SK-N-SH (cell line): ENCODE measurements around the gene HSPB1. TPM values are rescaled to one million over a fixed set of nuclear protein-coding genes. Genes with fewer than 3 reads are reported as not detected.

Source experiments
- CTCF ChIA-PET: fragments of 300-600, 350-600 bp; formaldehyde crosslinking; extraction: SDS; loops from one replicate; lab custom pipeline; 2021; lab: Yijun Ruan, JAX
- POLR2A ChIA-PET: fragments of 350-600 bp; sonication (Branson Sonifier 250); formaldehyde crosslinking; extraction: SDS; loops from one replicate; lab custom pipeline; 2020; ENCODE audit warnings: antibody characterized with exemption, inconsistent platforms; lab: Yijun Ruan, JAX
- DNase-seq: peaks from one replicate; pipeline ENCODE4 v3.0.0; 2012
- H2AFZ ChIP-seq: fragments of 200-600 bp; sonication (generic); 2 replicates; pipeline ENCODE4 v1.8.1; 2016; ENCODE audit warnings: antibody characterized with exemption, mild to moderate bottlenecking, low read depth
- H3F3A ChIP-seq: fragments of 200-600 bp; sonication (generic); replicated peaks from 2 replicates; pipeline ENCODE3; 2016; ENCODE audit warnings: antibody characterized with exemption, mild to moderate bottlenecking; ENCODE audit not compliant: insufficient read depth
- H3K27ac ChIP-seq, 2 experiments: fragments of 200-500 bp in 1 of 2; fragments of 200-600 bp in 1 of 2; sonication (Bioruptor generic) in 1 of 2; sonication (generic), shearing (Covaris generic) in 1 of 2; 2 replicates each; pipeline versions ENCODE4 v1.5.1 to v1.6.1; 2014 to 2016; ENCODE audit warnings: low read depth in 2 of 2, inconsistent platforms in 1 of 2, low read length in 1 of 2, mild to moderate bottlenecking in 1 of 2, mixed read lengths in 1 of 2
- H3K27me3 ChIP-seq: fragments of 200-600 bp; sonication (generic), shearing (Covaris generic); 2 replicates; pipeline ENCODE4 v1.6.1; 2016; ENCODE audit warnings: mixed run types; ENCODE audit not compliant: insufficient read depth
- H3K36me3 ChIP-seq, 2 experiments: fragments of 200-500 bp in 1 of 2; fragments of 200-600 bp in 1 of 2; sonication (Bioruptor generic) in 1 of 2; sonication (generic) in 1 of 2; replicated peaks in 1 of 2; 2 replicates each; pipeline versions ENCODE3 to v1.5.1; 2014 to 2016; ENCODE audit warnings: low read length in 1 of 2, mild to moderate bottlenecking in 1 of 2; ENCODE audit not compliant: insufficient read depth in 2 of 2, control insufficient read depth in 1 of 2
- H3K4me1 ChIP-seq, 2 experiments: fragments of 200-500 bp in 1 of 2; fragments of 200-600 bp in 1 of 2; sonication (Bioruptor generic) in 1 of 2; sonication (generic), shearing (Covaris generic) in 1 of 2; 2 replicates each; pipeline versions ENCODE4 v1.5.1 to v1.6.1; 2014 to 2016; ENCODE audit warnings: low read depth in 1 of 2, low read length in 1 of 2, mixed run types in 1 of 2; ENCODE audit not compliant: insufficient read depth in 2 of 2, control insufficient read depth in 1 of 2
- H3K4me2 ChIP-seq: fragments of 200-600 bp; sonication (generic), shearing (Covaris generic); 2 replicates; pipeline ENCODE4 v1.6.1; 2017; ENCODE audit warnings: mixed run types
- H3K4me3 ChIP-seq, 2 experiments: fragments of 200-500 bp in 1 of 2; fragments of 200-600 bp in 1 of 2; sonication (Bioruptor generic) in 1 of 2; sonication (generic), shearing (Covaris generic) in 1 of 2; 2 replicates each; pipeline versions ENCODE4 v1.5.1 to v1.8.1; 2014 to 2016; ENCODE audit warnings: low read depth in 2 of 2, inconsistent platforms in 1 of 2, low read length in 1 of 2, mild to moderate bottlenecking in 1 of 2, mixed read lengths in 1 of 2, moderate library complexity in 1 of 2
- H3K79me2 ChIP-seq: fragments of 200-600 bp; sonication (generic); 2 replicates; pipeline ENCODE4 v1.8.1; 2017; ENCODE audit warnings: mild to moderate bottlenecking; ENCODE audit not compliant: insufficient read depth
- H3K9ac ChIP-seq: fragments of 200-600 bp; sonication (generic); 2 replicates; pipeline ENCODE4 v1.6.1; 2017; ENCODE audit warnings: mixed run types
- H3K9me2 ChIP-seq: fragments of 200-600 bp; sonication (generic); 2 replicates; pipeline ENCODE4 v1.6.1; 2017; ENCODE audit warnings: mixed run types
- H3K9me3 ChIP-seq: fragments of 200-600 bp; sonication (generic); 2 replicates; pipeline ENCODE4 v1.6.1; 2017; ENCODE audit warnings: mixed run types, mild to moderate bottlenecking, moderate library complexity
- H4K20me1 ChIP-seq: fragments of 200-600 bp; sonication (generic); 2 replicates; pipeline ENCODE4 v1.6.1; 2017; ENCODE audit warnings: mild to moderate bottlenecking, mixed run types; ENCODE audit not compliant: insufficient read depth
- CHD2 ChIP-seq: fragments of 150-350 bp; IDR thresholded peaks from 2 replicates; pipeline ENCODE4 v1.6.1; 2018; ENCODE audit warnings: low read length; ENCODE audit not compliant: partially characterized antibody
- EZH2phosphoT487 ChIP-seq: fragments of 200-600 bp; sonication (generic); IDR thresholded peaks from 2 replicates; pipeline ENCODE4 v1.6.1; 2017; ENCODE audit warnings: low read depth, mixed run types, mild to moderate bottlenecking, antibody characterized with exemption, moderate library complexity, borderline replicate concordance
- IRF3 ChIP-seq: fragments of 150-350 bp; IDR thresholded peaks from 2 replicates; pipeline ENCODE4 v1.6.1; 2016; ENCODE audit warnings: mild to moderate bottlenecking, low read depth, low read length
- JUND ChIP-seq: IDR thresholded peaks from 2 replicates; pipeline ENCODE4 v1.4.0; 2012
- PBX3 ChIP-seq: IDR thresholded peaks from 2 replicates; pipeline ENCODE4; 2012
- RCOR1 ChIP-seq: fragments of 150-350 bp; IDR thresholded peaks from 2 replicates; pipeline ENCODE4 v1.6.1; 2017; ENCODE audit warnings: antibody characterized with exemption, low read length
- REST ChIP-seq: IDR thresholded peaks from 2 replicates; pipeline ENCODE4 v1.6.1; 2012; ENCODE audit warnings: mild to moderate bottlenecking, low read depth, low read length, moderate library complexity
- RFX5 ChIP-seq: IDR thresholded peaks from 2 replicates; pipeline ENCODE4 v1.6.1; 2012; ENCODE audit warnings: mild to moderate bottlenecking, improper control_type of control experiment, low read length
- RXRA ChIP-seq: IDR thresholded peaks from 2 replicates; pipeline ENCODE4 v1.4.0; 2012; ENCODE audit warnings: low read depth, mild to moderate bottlenecking, borderline replicate concordance
- SIN3A ChIP-seq: IDR thresholded peaks from 2 replicates; pipeline ENCODE4 v1.6.1; 2012; ENCODE audit warnings: low read depth, mild to moderate bottlenecking, low read length, moderate library complexity, borderline replicate concordance
- TAF1 ChIP-seq: IDR thresholded peaks from 2 replicates; pipeline ENCODE4 v1.6.1; 2012; ENCODE audit warnings: low read depth, mild to moderate bottlenecking, low read length, moderate library complexity, borderline replicate concordance
- TCF12 ChIP-seq: IDR thresholded peaks from 2 replicates; pipeline ENCODE4 v1.4.0; 2012
- WGBS: methylation state at CpG from one replicate; pipeline ENCODE4 v1.1.6; 2017; ENCODE audit warnings: low lambda C conversion rate; 5-methylcytosine and 5-hydroxymethylcytosine counted together
- polyA plus RNA-seq, 3 experiments: library from polyadenylated mRNA; depleted of rRNA; stranded (reverse); fragments of >200 nt; gene quantifications; 2 replicates each; pipeline ENCODE4 v1.2.3, GENCODE V29; 2012
- TF ChIP-seq, protein P1 (sequence below): IDR thresholded peaks from 2 replicates; pipeline ENCODE4 v1.4.0; 2012; ENCODE audit warnings: low read depth, borderline replicate concordance

The HSPB1 gene
- polyA plus RNA-seq, 1 of the 3 experiments (the other 2 are of a cell fraction): 824 TPM

DNA sequence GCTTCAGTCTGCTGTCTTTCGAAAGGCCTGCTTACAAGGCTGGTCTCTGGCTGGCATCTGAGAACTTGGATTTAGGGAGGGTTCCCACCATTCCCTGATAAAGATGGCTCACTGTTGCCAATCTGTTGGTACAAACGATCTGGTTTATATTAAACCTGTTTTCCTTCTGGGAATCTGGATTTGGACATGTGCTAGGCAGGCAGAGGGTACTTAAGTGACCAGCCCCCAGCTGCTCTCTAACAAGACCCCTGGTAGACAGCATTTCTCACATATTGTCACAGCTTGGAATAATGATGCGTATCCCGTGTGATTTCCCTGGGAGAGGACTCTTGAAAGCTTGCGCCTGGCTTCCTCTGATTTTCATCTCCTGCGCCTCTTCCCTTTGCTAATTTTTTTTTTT is 34.7 kb downstream of the HSPB1 start (continued):
- TF ChIP-seq IRF3 (no peak), RXRA (no peak), JUND (no peak), RFX5 (no peak), TAF1 (no peak), TCF12 (no peak), SIN3A (no peak), CHD2 (peak; percentile 57), PBX3 (no peak), REST (no peak)
- TF ChIP-seq, protein P1, sequence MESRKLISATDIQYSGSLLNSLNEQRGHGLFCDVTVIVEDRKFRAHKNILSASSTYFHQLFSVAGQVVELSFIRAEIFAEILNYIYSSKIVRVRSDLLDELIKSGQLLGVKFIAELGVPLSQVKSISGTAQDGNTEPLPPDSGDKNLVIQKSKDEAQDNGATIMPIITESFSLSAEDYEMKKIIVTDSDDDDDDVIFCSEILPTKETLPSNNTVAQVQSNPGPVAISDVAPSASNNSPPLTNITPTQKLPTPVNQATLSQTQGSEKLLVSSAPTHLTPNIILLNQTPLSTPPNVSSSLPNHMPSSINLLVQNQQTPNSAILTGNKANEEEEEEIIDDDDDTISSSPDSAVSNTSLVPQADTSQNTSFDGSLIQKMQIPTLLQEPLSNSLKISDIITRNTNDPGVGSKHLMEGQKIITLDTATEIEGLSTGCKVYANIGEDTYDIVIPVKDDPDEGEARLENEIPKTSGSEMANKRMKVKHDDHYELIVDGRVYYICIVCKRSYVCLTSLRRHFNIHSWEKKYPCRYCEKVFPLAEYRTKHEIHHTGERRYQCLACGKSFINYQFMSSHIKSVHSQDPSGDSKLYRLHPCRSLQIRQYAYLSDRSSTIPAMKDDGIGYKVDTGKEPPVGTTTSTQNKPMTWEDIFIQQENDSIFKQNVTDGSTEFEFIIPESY: no peak

- H4K20me1 ChIP-seq: peaks cover 100% of the 10 kb centered on the region
- H3K36me3 ChIP-seq: peaks cover 34 to 53% of the 10 kb centered on the region in 2 experiments
- 74% methylated on average over 9 of the region's 9 CpGs for WGBS
- no peak overlapping the region for H3K4me3 ChIP-seq
- DNase-seq: no peak
- no peak overlapping the region for H3K9ac ChIP-seq
- POLR2A ChIA-PET: no interaction called here
- no peak overlapping the region for H2AFZ ChIP-seq
- H3K4me2 ChIP-seq: no peak overlapping the region
- H3K27ac ChIP-seq: no peak overlapping the region
- peaks cover 13 to 22% of the 10 kb centered on the region in 2 experiments for H3K4me1 ChIP-seq
- no peaks in the 10 kb centered on the region for H3K27me3 ChIP-seq
- no peaks in the 10 kb centered on the region for H3K9me2 ChIP-seq
- CTCF ChIA-PET: interaction anchor here (0.9 to 1.5 kb wide), 4 partner anchors 14 to 76 kb away, joined by 3 to 4 read pairs (median 3); no protein-coding TSS in a partner anchor
- no peaks in the 10 kb centered on the region for H3K9me3 ChIP-seq
- peaks cover 100% of the 10 kb centered on the region for H3K79me2 ChIP-seq
- H3F3A ChIP-seq: peaks cover 44% of the 10 kb centered on the region
- TF ChIP-seq REST (no peak), RXRA (no peak), EZH2phosphoT487 (no peak), RFX5 (no peak), RCOR1 (no peak), SIN3A (no peak)
- TF ChIP-seq, protein P1: no peak
Measured at GRCh38 chr7:76338298-76339084, 36.0 kb downstream of the HSPB1 start.
